Small intestine (tissue), 7 donors: ENCODE measurements around the gene SPACDR. TPM values are rescaled to one million over a fixed set of nuclear protein-coding genes. Genes with fewer than 3 reads are reported as not detected.
A peak's percentile ranks its signal among the peaks of the same experiment; 100 is the strongest.

Source experiments
- DNase-seq, 2 donors: peaks; one replicate each; pipeline versions ENCODE4 v3.0.0 to v3.0.0-alpha.2; 2013
- FAIRE-seq: peaks from 2 replicates; lab custom pipeline; 2012; peaks lifted over from hg19 to GRCh38; lab: Jason Lieb, UNC
- H3K27ac ChIP-seq, 3 donors: one replicate each; pipeline ENCODE4 v1.5.1; 2013; ENCODE audit warnings: low read length in 2 of 3, mild to moderate bottlenecking in 2 of 3, control low read depth in 1 of 3, inconsistent platforms in 1 of 3, low read depth in 1 of 3, moderate library complexity in 1 of 3
- H3K27me3 ChIP-seq, 3 donors: one replicate each; pipeline ENCODE4 v1.6.1; 2013; ENCODE audit warnings: low read length in 3 of 3, inconsistent platforms in 1 of 3; ENCODE audit not compliant: control insufficient read depth in 3 of 3, insufficient read depth in 3 of 3
- H3K36me3 ChIP-seq, 3 donors: one replicate each; pipeline ENCODE4 v1.6.1; 2013; ENCODE audit warnings: low read length in 3 of 3, inconsistent platforms in 1 of 3, low read depth in 1 of 3, mild to moderate bottlenecking in 1 of 3, moderate library complexity in 1 of 3; ENCODE audit not compliant: control insufficient read depth in 3 of 3, insufficient read depth in 2 of 3
- H3K4me1 ChIP-seq, 3 donors: one replicate each; pipeline ENCODE4 v1.6.1; 2013; ENCODE audit warnings: low read length in 2 of 3, inconsistent platforms in 1 of 3, low read depth in 1 of 3, mild to moderate bottlenecking in 1 of 3, moderate library complexity in 1 of 3; ENCODE audit not compliant: control insufficient read depth in 3 of 3, insufficient read depth in 2 of 3
- H3K4me3 ChIP-seq, 3 donors: one replicate each; pipeline ENCODE4 v1.5.1; 2013; ENCODE audit warnings: low read length in 3 of 3, control low read depth in 1 of 3, inconsistent platforms in 1 of 3, low read depth in 1 of 3, mild to moderate bottlenecking in 1 of 3, moderate library complexity in 1 of 3
- H3K9me3 ChIP-seq, 2 donors: one replicate each; pipeline ENCODE4 v1.6.1; 2013; ENCODE audit warnings: low read depth in 1 of 2, low read length in 1 of 2; ENCODE audit not compliant: control insufficient read depth in 2 of 2, insufficient read depth in 1 of 2
- WGBS, 3 donors: extraction: QIAGEN DNeasy Blood & Tissue Kit; methylation state at CpG; one replicate each; pipeline ENCODE4 v1.1.7; 2013; 5-methylcytosine and 5-hydroxymethylcytosine counted together
- polyA plus RNA-seq, 4 donors: library from polyadenylated mRNA; stranded (reverse) in 3 of 4; unstranded in 1 of 4; fragments of 200-250 nt in 3 of 4; fragments of 120-200 nt in 1 of 4; gene quantifications; one replicate each; pipeline versions ENCODE4 v1.2.1 to v1.2.3, GENCODE V29; 2013
- donor health status: healthy with polysubstance abuse.
- donor health status: control.
- donor health status: control.
- donor health status: Bipolar disorder and iron deficiency.
- donor health status: healthy.

Gene SPACDR
- polyA plus RNA-seq, 4 donors, result 0.43 to 1.2 (median 0.89) TPM; not detected in 1

DNA sequence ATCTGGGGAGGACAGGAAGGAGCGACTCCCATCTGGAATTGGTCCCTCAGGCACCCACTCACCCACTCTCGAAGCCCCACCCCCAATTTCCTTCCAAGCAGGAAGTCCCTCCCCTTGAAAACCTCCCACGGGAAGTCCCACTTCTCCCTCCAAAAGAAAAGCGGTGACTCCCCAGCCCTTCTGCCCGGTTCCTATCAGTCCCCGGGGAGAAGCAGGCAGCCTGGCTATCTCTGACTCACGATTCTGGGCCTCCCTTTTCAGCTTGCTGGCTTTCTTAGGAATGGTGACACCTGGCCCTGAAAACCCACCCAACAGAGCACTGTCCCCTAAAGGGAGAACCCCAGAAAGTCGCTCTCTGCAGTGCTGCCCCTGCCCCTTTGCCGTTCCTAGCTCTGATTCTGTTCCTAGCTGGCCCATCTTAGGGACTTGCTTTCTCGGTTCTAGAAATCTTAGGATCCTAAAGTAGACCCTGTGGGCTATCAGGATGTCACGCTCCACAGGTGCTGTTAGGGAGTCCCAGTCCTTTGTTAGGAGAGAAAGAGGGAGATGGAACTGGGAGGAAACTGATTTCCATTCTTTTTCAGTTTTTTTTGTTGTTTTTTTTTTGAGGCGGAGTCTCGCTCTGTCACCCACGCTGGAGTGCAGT lies 8.9 kb upstream of the SPACDR start:
- Histone ChIP-seq H3K27me3 (no peaks in the 10 kb centered on the region), H3K4me3 (no peak overlapping the region), H3K9me3 (no peaks in the 10 kb centered on the region), H3K36me3 (peaks cover 3 to 84% (median 8%) of the 10 kb centered on the region in 3 donors), H3K27ac (peak overlapping the region in 1 of 3 donors; percentile 56), H3K4me1 (peaks cover 2 to 32% (median 15%) of the 10 kb centered on the region in 3 donors)
- DNase-seq (no peak), FAIRE-seq (no peak)
- whole genome bisulfite sequencing, 3 donors, result 54 to 64% (median 56%) methylated on average over 14 of the region's 14 CpGs

DNA sequence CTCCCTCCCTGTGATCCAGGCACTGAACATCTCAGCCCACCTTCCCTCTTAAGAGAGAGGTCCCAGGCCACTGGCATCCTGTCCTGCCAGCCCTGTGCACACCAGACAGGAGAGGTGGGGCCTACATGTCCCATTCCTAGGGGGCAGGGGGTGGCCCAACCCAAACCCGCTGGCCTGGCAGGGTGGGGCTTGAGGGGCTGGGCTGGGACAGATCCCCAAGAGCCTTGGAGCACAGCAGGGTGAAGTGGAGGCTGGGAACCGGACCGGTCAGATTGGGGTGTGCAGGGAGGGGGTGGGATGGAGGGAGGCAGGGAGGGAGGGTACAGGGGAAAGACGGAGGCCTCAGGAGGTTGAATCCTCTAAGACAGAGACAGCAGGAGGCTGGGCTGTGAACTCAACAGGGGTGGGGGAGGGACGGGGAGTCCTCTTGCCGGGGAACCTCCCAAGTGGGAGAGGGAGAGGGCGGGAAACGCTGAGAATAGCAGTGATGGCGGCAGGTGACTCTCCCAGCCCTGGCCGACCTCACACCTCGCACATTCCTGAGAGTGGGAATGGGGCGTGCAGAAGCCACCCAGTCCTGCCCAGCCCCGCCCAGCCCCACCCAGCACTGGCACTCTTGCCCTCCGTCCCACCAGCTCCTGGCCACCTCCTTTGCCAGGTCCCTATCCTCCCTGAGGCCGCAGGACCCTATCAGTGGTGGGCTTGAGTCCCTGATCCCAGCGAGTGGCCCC lies 8.2 kb upstream of the SPACDR start:
- peaks cover 2 to 30% (median 15%) of the 10 kb centered on the region in 3 donors for H3K4me1 ChIP-seq
- H3K27ac ChIP-seq, result peak overlapping the region in 1 of 3 donors; percentile 56
- WGBS, 3 donors, result 56 to 69% (median 62%) methylated on average over 13 to 16 of the region's 16 CpGs
- FAIRE-seq, result no peak
- no peak overlapping the region for H3K4me3 ChIP-seq
- H3K27me3 ChIP-seq, result no peaks in the 10 kb centered on the region
- H3K36me3 ChIP-seq, result peaks cover 3 to 91% (median 12%) of the 10 kb centered on the region in 3 donors
- no peaks in the 10 kb centered on the region for H3K9me3 ChIP-seq
- no peak for DNase-seq

- H3K4me1 ChIP-seq, result peaks cover 2 to 19% (median 8%) of the 10 kb centered on the region in 3 donors
- peaks cover 3 to 88% (median 18%) of the 10 kb centered on the region in 3 donors for H3K36me3 ChIP-seq
- no peak for DNase-seq
- no peaks in the 10 kb centered on the region for H3K27me3 ChIP-seq
- H3K27ac ChIP-seq, result no peak overlapping the region
- no peaks in the 10 kb centered on the region for H3K9me3 ChIP-seq
- H3K4me3 ChIP-seq, result no peak overlapping the region
- FAIRE-seq, result no peak
- WGBS, 3 donors, result 42 to 56% (median 45%) methylated on average over 2 to 4 of the region's 4 CpGs
Measured at GRCh38 chr7:100471021-100471420, 7.0 kb upstream of the SPACDR start.

DNA sequence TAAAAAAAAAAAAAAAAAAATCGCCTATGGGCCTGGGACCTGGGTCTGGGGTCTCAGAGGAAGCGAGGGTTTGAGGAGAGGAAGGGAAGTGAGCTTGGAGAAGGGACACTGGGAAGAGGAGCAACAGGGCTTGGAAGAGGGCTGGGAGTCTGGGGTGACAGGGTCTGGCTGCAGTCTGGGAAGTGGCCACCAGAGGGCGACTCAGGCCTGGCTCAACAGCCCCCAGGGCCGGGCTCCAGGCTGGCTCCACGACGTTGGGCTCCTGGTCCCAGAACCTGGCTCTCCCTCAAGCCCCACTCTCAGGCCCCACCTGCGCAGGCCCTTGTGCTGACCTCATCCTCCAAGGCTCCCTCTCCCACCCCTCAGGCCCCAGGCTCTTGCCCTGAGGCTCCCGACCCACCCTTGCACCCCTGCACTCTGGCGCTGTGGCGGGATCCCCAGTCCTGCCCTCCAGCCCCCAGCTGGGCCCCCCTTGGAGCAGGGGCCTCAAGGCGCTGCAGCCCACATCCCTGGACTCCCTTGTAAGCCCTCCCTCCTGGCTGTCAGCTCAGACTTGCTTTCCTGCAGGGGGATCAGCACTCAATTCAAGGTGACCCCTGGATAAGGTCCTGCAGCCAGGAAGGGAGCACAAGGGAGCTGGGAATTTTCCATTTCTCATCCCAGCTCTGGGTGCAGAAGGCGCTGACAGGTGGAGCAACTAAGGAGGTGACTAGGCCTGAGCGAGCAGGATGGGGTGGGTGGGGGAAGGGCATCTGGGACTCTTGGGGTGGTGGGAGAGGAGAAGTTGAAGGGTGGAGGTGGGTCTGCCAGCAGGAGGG lies 5.4 kb upstream of the SPACDR start:
- Histone ChIP-seq H3K27ac (no peak overlapping the region), H3K4me1 (peaks cover 2 to 11% (median 6%) of the 10 kb centered on the region in 3 donors), H3K4me3 (no peak overlapping the region), H3K9me3 (no peaks in the 10 kb centered on the region), H3K27me3 (no peaks in the 10 kb centered on the region), H3K36me3 (peaks cover 3 to 79% (median 18%) of the 10 kb centered on the region in 3 donors)
- 27 to 33% (median 31%) methylated on average over 13 of the region's 13 CpGs for WGBS, 3 donors
- FAIRE-seq, result no peak
- DNase-seq, result peak; percentile 76 to 88

DNA sequence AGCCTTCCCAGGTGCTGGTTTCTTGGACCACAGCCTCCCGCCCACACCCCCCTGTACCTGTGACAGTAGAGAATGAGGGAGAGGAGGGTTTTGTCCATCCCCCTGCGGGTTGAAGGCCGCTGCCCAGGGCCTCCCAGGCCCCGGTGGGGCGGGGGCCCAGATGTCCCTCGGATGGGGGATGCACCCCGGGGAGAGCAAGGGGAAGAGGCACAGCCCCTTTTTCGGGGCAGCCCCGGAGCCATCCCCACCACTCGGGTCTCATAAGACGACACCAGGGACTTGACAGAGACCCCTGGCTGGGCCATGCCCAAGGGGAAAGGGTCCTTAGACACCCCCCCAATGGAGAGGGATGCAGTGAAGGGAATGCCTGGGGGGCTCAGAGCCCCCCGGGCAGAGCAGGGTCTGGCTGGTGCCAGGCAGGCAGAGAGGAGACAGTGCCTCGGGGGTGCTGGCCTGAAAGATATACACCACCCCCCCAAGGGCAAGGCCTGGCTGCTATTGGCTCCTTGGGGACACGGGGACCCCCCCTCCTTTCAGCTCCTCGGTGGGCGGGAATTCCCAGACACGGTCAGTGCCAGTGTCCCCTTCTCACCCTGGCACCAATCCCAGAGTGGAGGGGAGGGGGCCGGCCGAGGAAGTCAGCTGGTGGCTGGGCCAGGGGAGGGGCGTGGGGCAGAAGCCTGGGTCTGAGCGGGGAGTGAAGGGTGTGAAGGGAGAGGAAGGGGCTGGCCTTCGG lies 3.7 kb upstream of the SPACDR start:
- H3K27me3 ChIP-seq, result no peaks in the 10 kb centered on the region
- DNase-seq (no peak), FAIRE-seq (no peak)
- WGBS, 3 donors, result 75 to 81% (median 80%) methylated on average over 15 to 22 of the region's 22 CpGs
- no peak overlapping the region for H3K4me3 ChIP-seq
- peaks cover 3 to 76% (median 11%) of the 10 kb centered on the region in 3 donors for H3K36me3 ChIP-seq
- H3K9me3 ChIP-seq, result no peaks in the 10 kb centered on the region
- H3K27ac ChIP-seq, result no peak overlapping the region
- H3K4me1 ChIP-seq, result peaks cover 2 to 7% (median 3%) of the 10 kb centered on the region in 3 donors

DNA sequence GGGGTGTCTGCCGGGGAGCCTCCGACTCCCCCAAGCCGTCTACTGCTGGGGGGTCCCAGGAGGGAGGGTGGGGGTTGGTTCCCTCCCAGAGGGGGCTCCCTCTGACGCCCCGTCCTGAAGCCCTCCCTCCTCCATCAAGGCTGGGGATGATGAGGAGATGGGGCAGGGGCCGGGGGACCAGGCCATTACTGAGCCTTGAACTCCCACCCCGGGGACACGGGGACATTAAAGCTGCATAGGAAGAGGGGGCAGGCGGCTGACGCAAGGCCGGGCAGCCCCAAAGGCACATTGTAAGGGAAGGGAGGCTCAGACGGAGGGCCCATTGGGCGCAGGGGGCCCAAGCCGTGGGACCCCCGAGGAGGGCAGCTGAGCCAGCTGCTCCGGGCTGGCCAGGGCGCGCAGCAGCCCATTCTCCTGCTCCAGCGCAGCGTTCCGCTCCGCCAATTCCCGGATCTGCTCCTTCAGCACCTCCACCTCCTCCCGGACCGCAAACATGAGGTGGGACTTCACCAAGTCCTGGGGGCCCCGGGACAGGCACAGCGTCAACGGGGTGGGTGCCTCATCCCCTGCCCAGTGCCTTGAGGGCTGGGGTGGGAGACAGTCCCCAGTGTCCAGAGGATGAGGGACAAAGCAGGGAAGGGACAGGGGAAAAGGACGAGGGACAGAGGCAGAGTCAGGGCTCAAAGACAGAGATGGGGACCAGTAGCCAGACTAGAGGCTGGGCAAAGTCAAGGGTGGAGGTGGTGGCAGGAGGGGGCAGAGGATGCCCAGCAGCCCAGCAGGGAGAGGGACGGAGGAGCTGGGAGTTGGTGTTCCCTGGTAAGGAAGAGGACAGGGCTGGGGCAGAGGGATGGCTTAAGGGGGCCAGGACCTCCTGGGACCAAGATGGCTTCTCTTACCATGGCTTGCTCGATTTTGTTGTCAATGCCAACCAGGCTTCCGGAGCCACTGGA lies 2.9 kb upstream of the SPACDR start:
- FAIRE-seq, result no peak
- H3K9me3 ChIP-seq, result no peaks in the 10 kb centered on the region
- WGBS, 3 donors, result 76 to 82% (median 81%) methylated on average over 24 to 32 of the region's 32 CpGs
- no peak overlapping the region for H3K4me3 ChIP-seq
- DNase-seq, result no peak
- peaks cover 0 to 70% (median 11%) of the 10 kb centered on the region in 3 donors for H3K36me3 ChIP-seq
- peaks cover 0 to 5% (median 0%) of the 10 kb centered on the region in 3 donors for H3K4me1 ChIP-seq
- no peak overlapping the region for H3K27ac ChIP-seq
- H3K27me3 ChIP-seq, result no peaks in the 10 kb centered on the region

DNA sequence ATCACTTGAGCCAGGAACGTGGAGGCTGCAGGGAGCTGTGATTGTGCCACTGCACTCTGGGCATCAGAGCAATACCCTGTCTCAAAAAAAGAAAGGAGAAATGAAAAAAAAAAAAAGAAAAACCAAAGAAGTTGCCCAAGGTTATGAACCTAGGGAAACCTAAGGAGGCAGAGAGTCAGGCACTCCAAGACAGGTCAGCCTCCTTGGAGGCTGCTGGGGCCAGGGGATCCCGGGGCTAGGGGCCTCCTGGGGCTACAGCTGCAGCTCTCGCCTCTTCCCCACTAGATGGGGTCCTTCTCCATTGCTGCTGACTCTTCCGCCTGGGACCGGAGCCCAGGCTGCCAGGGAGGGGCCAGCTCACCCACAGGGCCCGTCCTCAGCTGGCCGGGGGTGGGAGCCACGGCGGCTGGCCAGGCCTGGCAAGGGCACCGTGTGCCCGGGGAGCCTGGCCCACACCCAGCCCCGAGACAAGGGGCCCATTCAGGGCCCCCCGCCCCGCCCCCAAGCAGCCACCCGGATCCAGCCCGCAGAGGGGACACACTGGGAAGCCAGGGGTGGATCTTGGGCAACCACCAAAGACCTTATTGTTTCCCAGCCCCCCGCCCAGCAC lies 1.7 kb upstream of the SPACDR start:
- no peak for FAIRE-seq
- Histone ChIP-seq H3K27ac (no peak overlapping the region), H3K4me3 (no peak overlapping the region), H3K9me3 (no peaks in the 10 kb centered on the region), H3K4me1 (peaks cover 0 to 5% (median 0%) of the 10 kb centered on the region in 3 donors), H3K36me3 (peaks cover 0 to 66% (median 11%) of the 10 kb centered on the region in 3 donors), H3K27me3 (no peaks in the 10 kb centered on the region)
- 17 to 28% (median 19%) methylated on average over 11 to 17 of the region's 17 CpGs for WGBS, 3 donors
- peak; percentile 49 to 68 for DNase-seq
